ENCODE data around the gene ACR.

The ACR gene

GRCh38 chr22:50719814-50720300, 18.1 kb upstream of the ACR start:
- no peak for DNase-seq

- no peak for DNase-seq
Measured at GRCh38 chr22:50720301-50721256, 17.4 kb upstream of the ACR start.

- no peak for DNase-seq
Measured at GRCh38 chr22:50721257-50721844, 16.7 kb upstream of the ACR start.

- no peak for DNase-seq
Measured at GRCh38 chr22:50722048-50722701, 15.8 kb upstream of the ACR start.

- DNase-seq = no peak
Measured at GRCh38 chr22:50722716-50723428, 15.1 kb upstream of the ACR start.

GRCh38 chr22:50723991-50724390, 14.0 kb upstream of the ACR start:
- no peak for DNase-seq

- DNase-seq = no peak
Measured at GRCh38 chr22:50724616-50725015, 13.4 kb upstream of the ACR start.

GRCh38 chr22:50725597-50725996, 12.4 kb upstream of the ACR start:
- DNase-seq = no peak

- no peak for DNase-seq
Measured at GRCh38 chr22:50726643-50727340, 11.2 kb upstream of the ACR start.

- no peak for DNase-seq
Measured at GRCh38 chr22:50727678-50728522, 10.1 kb upstream of the ACR start.

- no peak for DNase-seq
Measured at GRCh38 chr22:50728523-50728931, 9.5 kb upstream of the ACR start.

- no peak for DNase-seq
Measured at GRCh38 chr22:50729391-50730012, 8.5 kb upstream of the ACR start.

GRCh38 chr22:50730013-50730891, 7.8 kb upstream of the ACR start:
- DNase-seq = no peak

- no peak for DNase-seq
Measured at GRCh38 chr22:50730941-50731661, 6.9 kb upstream of the ACR start.

- no peak for DNase-seq
Measured at GRCh38 chr22:50731811-50732624, 6.0 kb upstream of the ACR start.

GRCh38 chr22:50732681-50733080, 5.3 kb upstream of the ACR start:
- DNase-seq = no peak

- no peak for DNase-seq
Measured at GRCh38 chr22:50733521-50734342, 4.3 kb upstream of the ACR start.
